ENCODE measurements around the gene NTRK1.

NTRK1 gene

GRCh38 chr1:156883919-156884318 lies 23.3 kb downstream of the NTRK1 start:
- DNase-seq: no peak

- DNase-seq: no peak
These were observed 24.0 kb downstream of the NTRK1 start for GRCh38 chr1:156884560-156885184.

- DNase-seq: no peak
These were observed 24.6 kb downstream of the NTRK1 start for GRCh38 chr1:156885314-156885713.

GRCh38 chr1:156885880-156886355 lies 25.3 kb downstream of the NTRK1 start:
- no peak for DNase-seq

GRCh38 chr1:156886583-156887281 lies 26.1 kb downstream of the NTRK1 start:
- no peak for DNase-seq

DNA sequence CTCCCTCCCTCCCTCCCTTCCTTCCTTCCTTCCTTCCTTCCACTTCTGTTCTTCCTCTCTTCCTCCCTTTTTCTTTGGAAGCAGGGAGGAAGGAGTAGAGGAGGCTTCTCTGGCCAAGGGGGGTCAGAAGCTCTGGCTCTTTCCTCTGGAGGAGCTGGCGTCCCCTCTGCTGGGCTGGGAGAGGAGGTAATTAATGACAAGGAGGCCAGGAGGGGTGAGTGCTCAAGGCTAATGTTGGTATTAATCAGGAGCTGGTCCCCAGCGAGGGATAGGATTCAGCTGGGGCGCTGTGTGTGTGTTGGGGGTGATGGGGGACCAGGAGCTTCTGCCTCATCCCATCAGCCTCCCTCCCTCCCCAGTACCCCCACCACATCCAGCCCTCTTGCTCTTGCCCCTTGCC lies 26.7 kb downstream of the NTRK1 start:
- DNase-seq: no peak

DNA sequence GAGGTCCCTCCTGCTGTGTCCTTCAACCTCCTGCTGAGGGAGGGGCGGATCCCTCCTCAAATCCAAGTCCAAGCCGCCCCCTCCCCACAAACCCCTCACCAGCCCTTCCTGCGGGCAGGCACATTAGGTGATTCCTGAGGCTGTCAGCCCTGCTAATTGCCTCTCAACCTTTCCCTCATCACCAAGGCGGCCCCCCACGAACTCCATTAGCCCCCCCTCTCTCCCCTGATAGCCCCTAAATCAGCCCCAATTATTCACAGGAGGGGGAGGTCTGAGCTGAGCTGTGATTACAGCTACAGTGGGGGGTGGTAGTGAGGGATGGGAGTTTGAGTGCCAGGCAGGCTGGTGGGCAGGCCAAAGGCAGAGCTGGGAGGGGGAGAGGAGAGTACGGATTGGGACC lies 27.1 kb downstream of the NTRK1 start:
- no peak for DNase-seq

GRCh38 chr1:156889802-156890580 lies 29.3 kb downstream of the NTRK1 start:
- peak; percentile 78 for DNase-seq

DNA sequence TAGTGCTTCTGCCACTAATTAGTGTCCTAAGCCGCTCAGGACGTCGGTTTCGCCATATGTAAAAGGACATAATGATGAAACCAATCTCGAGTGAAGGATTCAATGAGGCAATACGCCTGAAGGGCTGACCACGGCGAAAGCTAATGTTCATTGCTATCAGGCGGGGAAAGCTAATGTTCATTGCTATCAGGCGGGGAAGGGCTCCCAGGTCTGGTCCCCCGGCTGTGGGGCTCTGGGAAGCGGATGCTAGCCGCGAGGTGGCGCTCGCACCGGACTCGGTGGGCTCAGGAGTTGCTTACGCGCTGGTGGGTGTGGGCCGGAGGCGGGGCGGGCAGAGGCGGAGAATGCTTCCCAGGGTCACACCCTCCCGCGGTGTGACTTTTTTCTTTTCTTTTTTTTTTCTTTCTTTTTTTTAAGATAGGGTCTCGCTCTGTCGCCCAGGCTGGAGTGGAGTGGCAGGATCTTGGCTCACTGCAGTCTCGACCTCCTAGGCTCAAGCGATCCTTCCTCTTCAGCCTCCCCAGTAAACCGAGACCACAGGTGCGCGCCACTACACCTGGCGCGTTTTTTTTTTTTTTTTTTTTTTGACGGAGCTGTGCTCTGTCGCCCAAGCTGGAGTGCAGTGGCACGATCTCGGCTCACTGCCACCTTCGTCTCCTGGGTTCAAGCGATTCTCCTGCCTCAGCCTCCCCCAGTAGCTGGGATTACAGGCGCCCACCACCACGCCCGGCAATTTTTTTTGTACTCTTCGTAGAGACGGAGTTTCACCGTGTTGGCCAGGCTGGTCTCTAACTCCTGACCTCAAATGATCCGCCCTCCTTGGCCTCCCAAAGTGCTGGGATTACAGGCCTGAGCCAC lies 31.8 kb downstream of the NTRK1 start:
- DNase-seq: peak; percentile 70

DNA sequence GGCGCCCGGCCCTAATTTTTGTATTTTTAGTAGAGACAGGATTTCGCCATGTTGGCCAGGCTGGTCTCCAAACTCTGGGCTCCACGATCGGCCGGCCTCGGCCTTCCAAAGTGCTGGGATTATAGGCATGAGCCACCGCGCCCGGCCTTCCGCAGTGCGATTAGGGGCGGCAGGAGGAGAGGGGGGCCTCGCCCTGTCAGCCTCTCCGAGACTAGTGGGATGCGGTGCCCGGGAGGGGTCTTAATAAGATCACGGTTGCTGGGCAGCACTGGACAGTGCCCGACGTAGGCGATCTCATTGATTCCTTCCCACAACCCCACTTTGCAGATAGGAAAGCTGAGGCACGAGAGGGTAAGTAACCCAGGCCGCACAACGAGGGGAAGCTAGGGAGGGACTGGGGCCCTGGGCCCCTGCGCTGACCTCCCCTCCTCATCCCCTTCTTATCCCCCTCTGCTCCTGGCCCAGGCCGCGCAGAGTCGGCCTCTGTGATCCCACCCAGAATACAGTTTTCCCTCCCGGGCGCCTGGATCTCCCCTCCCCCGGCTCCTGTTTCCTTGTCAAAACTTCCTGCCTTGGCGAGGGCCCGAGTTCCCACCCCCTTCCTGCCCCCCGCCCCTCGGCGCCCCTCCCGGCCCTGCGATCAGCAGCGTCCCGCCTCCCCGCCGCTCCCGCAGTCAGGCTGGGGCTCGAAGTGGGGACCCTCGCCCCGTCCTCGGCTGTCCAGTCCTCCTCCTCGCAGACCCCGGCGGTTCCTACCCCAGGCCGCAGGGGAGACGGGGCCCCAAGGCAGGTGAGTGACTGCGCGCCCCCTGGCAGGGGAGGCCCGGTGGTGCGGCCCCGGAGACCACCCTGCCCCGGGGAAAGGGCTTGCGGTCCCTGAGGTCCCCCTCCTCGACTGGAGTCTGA lies 32.6 kb downstream of the NTRK1 start, which contains the start of gene PEAR1:
Gene PEAR1, plus strand, starts transcription at position 671 of the 906 bp plus-strand sequence. CDS start 10,209 bp downstream, outside the sequence.
- no peak for DNase-seq

- DNase-seq: no peak
These were observed 33.3 kb downstream of the NTRK1 start for GRCh38 chr1:156894001-156894400.

DNA sequence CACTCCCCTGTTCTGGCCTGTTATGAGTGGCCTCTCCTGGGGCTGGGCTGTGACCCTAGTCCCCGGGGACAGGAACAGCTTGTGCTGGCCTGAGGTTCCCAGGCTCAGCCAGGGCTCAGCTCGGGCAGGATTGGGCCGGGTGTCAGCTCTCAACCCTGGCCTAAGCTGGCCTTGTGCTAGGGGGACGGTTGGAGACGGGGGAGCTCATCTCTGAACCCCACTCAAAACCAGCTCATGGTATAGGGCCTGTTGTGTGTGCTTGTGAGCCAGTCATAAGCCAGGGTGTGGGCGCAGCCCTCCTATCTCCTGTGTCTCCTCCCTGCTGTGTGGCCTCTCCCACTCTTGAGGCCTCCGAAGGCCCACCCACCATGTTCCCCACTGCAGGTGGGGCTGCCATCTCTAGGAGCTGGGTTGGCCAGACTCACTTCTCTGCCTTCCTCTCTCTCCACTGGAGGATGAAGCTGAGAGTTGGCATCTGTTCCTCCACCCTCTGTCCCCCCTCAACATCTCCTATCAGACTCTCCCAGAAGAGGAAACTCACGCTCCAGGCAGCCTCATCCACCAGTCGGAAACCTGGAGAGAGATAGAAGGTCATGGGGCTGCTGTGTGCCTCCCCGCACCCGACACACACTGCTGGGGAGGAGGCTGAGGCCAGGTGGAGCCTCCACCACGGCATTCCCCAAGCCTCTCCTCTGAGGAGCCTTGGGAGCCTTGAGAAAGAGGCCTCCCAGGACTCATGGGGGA lies 34.2 kb downstream of the NTRK1 start:
- DNase-seq: no peak

- no peak for DNase-seq
These were observed 34.8 kb downstream of the NTRK1 start for GRCh38 chr1:156895455-156895812.

- no peak for DNase-seq
These were observed 35.3 kb downstream of the NTRK1 start for GRCh38 chr1:156895927-156896326.

DNA sequence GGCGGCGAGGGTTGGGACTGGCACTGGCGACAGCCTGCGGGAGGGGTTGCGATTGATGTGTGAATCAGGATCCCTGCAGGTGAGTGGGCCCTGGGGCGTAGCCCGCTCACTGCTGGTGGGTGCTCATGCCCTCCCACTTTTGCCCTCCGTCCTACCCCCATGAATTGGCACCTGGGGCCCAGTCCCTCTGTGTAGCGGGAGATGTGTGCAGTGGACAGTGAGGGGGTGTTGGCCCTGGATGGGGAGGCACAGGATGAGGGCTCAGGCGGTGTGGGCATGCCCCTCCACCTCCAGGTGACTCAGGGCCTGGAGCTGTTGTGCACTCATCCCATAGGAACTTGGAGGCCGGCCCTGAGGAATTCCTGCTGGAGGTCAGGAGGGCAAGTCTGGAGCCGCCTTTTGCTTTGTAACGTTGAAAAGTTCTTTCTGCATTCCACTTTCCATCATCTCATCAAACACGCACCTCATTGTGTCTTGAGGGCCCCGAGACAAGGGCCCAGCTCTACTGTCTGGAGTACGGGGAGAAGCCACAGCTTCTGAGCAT lies 35.9 kb downstream of the NTRK1 start:
- DNase-seq: no peak

- DNase-seq: no peak
These were observed 36.6 kb downstream of the NTRK1 start for GRCh38 chr1:156897078-156897825.

- no peak for DNase-seq
These were observed 37.5 kb downstream of the NTRK1 start for GRCh38 chr1:156898161-156898566.

DNA sequence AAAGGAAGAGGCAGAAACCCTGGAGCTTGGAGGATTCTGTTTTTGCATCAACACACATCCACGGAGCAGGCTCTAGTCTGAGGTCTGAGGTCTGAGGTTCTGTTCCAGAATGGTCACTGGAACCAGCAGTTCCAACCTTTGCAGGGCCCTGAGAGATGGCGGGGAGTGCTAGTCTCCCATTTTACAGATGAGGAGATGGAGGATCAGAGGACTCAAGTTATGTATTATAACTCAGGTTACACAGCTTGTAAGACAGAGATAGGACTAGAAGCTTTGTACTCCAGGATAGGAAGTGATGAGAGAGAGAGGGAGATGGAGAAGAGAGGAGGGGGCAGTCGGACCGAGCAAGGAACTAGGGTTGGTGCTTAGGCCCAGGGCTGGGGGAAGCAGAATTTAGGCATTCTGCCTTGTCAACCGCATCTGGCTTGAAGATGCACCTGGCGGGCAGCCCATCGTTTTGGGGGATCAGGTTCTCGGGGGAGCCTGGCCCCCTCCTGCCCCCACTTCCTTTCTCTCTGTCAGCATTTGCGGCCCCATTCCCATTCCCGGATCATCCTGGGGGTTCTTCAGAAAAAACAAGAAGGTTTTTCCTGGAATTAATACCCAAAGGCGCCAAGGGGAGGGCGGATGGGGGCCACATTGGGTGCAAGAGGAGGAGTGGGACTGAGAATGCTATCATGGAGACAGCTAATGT lies 38.5 kb downstream of the NTRK1 start:
- DNase-seq: no peak

Measured in NCI-H1092 treated with DMSO at 0.1 percent for 48 hours (cell line).